GM23338 (cell line): ENCODE measurements around the gene ABHD17B. TPM values are rescaled to one million over a fixed set of nuclear protein-coding genes. Genes with fewer than 3 reads are reported as not detected.
A peak's percentile ranks its signal among the peaks of the same experiment; 100 is the strongest.
"Not testable (repeated sequence)": the region's sequence is repeated elsewhere in the genome, so short reads cannot be mapped to it uniquely, and the experiment has no call there.

ENCODE experiments used
- ATAC-seq: fragments of 200-7000 bp; cut with Tn5 transposase; 3 replicates; pipeline ENCODE4 v1.9.1; 2020
- DNase-seq: peaks from one replicate; pipeline ENCODE4 v3.0.0-alpha.2; 2015; ENCODE audit warnings: low spot score
- H2AFZ ChIP-seq: fragments of 200-600 bp; sonication (generic); 2 replicates; pipeline ENCODE4 v1.8.0; 2016; ENCODE audit warnings: antibody characterized with exemption, mild to moderate bottlenecking, moderate library complexity
- H3F3A ChIP-seq: fragments of 200-600 bp; sonication (generic); replicated peaks from 2 replicates; pipeline ENCODE4 v1.8.0; 2017; ENCODE audit warnings: antibody characterized with exemption, mixed run types, low read depth
- H3K27ac ChIP-seq: fragments of 200-600 bp; sonication (generic); 2 replicates; pipeline ENCODE4 v1.6.1; 2016; ENCODE audit warnings: low read depth
- H3K27me3 ChIP-seq: fragments of 200-600 bp; sonication (generic); 2 replicates; pipeline ENCODE4 v1.8.0; 2016; ENCODE audit warnings: mild to moderate bottlenecking, mixed run types, moderate library complexity; ENCODE audit not compliant: insufficient read depth
- H3K36me3 ChIP-seq: fragments of 200-600 bp; sonication (generic); 2 replicates; pipeline ENCODE4 v1.8.0; 2016; ENCODE audit warnings: mild to moderate bottlenecking; ENCODE audit not compliant: insufficient read depth
- H3K4me1 ChIP-seq: fragments of 200-600 bp; sonication (generic); 2 replicates; pipeline ENCODE4 v1.8.0; 2016; ENCODE audit warnings: mild to moderate bottlenecking, moderate library complexity; ENCODE audit not compliant: insufficient read depth
- H3K4me2 ChIP-seq: fragments of 200-600 bp; sonication (generic); 2 replicates; pipeline ENCODE4 v1.7.1; 2017; ENCODE audit warnings: mixed run types
- H3K4me3 ChIP-seq: fragments of 200-600 bp; sonication (generic); 2 replicates; pipeline ENCODE4 v1.6.1; 2016; ENCODE audit warnings: mixed run types
- H3K79me2 ChIP-seq: fragments of 200-600 bp; sonication (generic); replicated peaks from 2 replicates; pipeline ENCODE4 v1.8.0; 2017; ENCODE audit warnings: mild to moderate bottlenecking; ENCODE audit not compliant: insufficient read depth
- H3K9me2 ChIP-seq: fragments of 200-600 bp; sonication (generic); 2 replicates; pipeline ENCODE4 v1.8.0; 2017; ENCODE audit not compliant: insufficient read depth
- H4K20me1 ChIP-seq: fragments of 200-600 bp; sonication (generic); replicated peaks from 2 replicates; pipeline ENCODE4 v1.8.0; 2017; ENCODE audit warnings: mild to moderate bottlenecking; ENCODE audit not compliant: insufficient read depth
- H3K27ac Mint-ChIP-seq: 2 replicates; pipeline ENCODE4 v1.8.0; 2020; ENCODE audit warnings: inconsistent platforms, mild to moderate bottlenecking, moderate library complexity, mixed read lengths
- H3K27me3 Mint-ChIP-seq: 3 replicates; pipeline ENCODE4 v1.8.0; 2022; ENCODE audit warnings: low read depth, mild to moderate bottlenecking, moderate library complexity, mixed read lengths, inconsistent platforms; ENCODE audit not compliant: insufficient read depth, poor library complexity
- H3K36me3 Mint-ChIP-seq: 3 replicates; pipeline ENCODE4 v1.8.0; 2021; ENCODE audit warnings: low read depth, mild to moderate bottlenecking, inconsistent platforms, moderate library complexity, mixed read lengths
- H3K4me1 Mint-ChIP-seq: 3 replicates; pipeline ENCODE4 v1.8.0; 2020; ENCODE audit warnings: mild to moderate bottlenecking, inconsistent platforms, mixed read lengths
- H3K4me3 Mint-ChIP-seq: 3 replicates; pipeline ENCODE4 v1.8.0; 2021; ENCODE audit warnings: moderate library complexity, mild to moderate bottlenecking, inconsistent platforms, mixed read lengths
- H3K9me3 Mint-ChIP-seq: 3 replicates; pipeline ENCODE4 v1.8.0; 2020; ENCODE audit warnings: moderate library complexity, mild to moderate bottlenecking, inconsistent platforms, mixed read lengths
- CTCF ChIP-seq, 2 experiments: fragments of 200-600 bp in 1 of 2; sonication (generic) in 1 of 2; conservative IDR thresholded peaks; 2 replicates each; pipeline versions ENCODE4 v1.5.1 to v1.6.1; 2016 to 2017; ENCODE audit warnings: antibody characterized with exemption in 2 of 2, low read depth in 2 of 2, mild to moderate bottlenecking in 2 of 2, moderate library complexity in 1 of 2
- polyA plus RNA-seq: library from polyadenylated mRNA; unstranded; fragments of >200 nt; fragmentation: Nextera tagmentation; extraction: Ambion mirVana; gene quantifications from 2 replicates; pipeline ENCODE4 v1.2.1, GENCODE V29; 2016
- total RNA-seq: library from RNA; depleted of rRNA; stranded (reverse); fragments of >200 nt; shearing (Covaris generic); gene quantifications from 2 replicates; pipeline ENCODE4 v1.2.3, GENCODE V29; 2014
- TF ChIP-seq, protein P1 (sequence below): fragments of 250-450 bp; sonication (Bioruptor Pico); IDR thresholded peaks from 2 replicates; pipeline ENCODE4 v1.5.0; 2020; ENCODE audit warnings: mild to moderate bottlenecking, moderate library complexity

ABHD17B gene
- total and polyA plus RNA-seq, 2 experiments from 2014 or later, result 32.2 to 112 TPM

GRCh38 chr9:71901695-71902597 is 9.0 kb downstream of the ABHD17B start:
- Histone ChIP-seq H4K20me1 (peaks cover 58% of the 10 kb centered on the region), H3K27me3 (no peaks in the 10 kb centered on the region), H3K4me3 (peak overlapping the region; percentile 32), H3K4me1 (peaks cover 69% of the 10 kb centered on the region), H3F3A (no peaks in the 10 kb centered on the region), H3K79me2 (peaks cover 100% of the 10 kb centered on the region), H3K4me2 (peak overlapping the region; percentile 61), H2AFZ (no peak overlapping the region), H3K36me3 (peaks cover 5% of the 10 kb centered on the region; the same call in 1 of the 2 replicates), H3K9me2 (no peaks in the 10 kb centered on the region), H3K27ac (peak overlapping the region; percentile 70)
- Mint-ChIP-seq H3K36me3 (peaks cover 23% of the 10 kb centered on the region; the same call in 2 of the 3 replicates), H3K27ac (peak overlapping the region; percentile 39), H3K27me3 (no peaks in the 10 kb centered on the region), H3K4me1 (peaks cover 74% of the 10 kb centered on the region), H3K4me3 (peak overlapping the region; percentile 39), H3K9me3 (no peaks in the 10 kb centered on the region)
- peak; percentile 51 for DNase-seq
- ATAC-seq, result peak; percentile 50
- TF ChIP-seq CTCF (conservative IDR thresholded peaks at IDR 0.05; ENCODE audit: low read depth in 2 of 2), result no peak

DNA sequence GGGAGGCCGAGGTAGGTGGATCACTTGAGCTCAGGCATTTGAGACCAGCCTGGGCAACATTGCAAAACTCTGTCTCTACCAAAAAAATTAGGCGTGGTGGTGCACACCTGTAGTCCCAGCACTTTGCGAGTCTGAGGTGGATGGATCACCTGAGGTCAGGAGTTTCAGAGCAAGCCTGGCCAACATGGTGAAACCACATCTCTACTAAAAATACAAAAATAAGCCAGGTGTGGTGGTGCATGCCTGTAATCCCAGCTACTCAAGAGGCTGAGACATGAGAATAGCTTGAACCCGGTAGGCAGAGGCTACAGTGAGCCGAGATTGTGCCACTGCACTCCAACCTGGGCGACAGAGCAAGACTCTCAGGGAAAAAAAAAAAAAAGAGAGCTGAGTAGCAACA is 12.2 kb downstream of the ABHD17B start:
- H3K4me3 Mint-ChIP-seq, H2AFZ ChIP-seq, H3K9me2 ChIP-seq, H3K27ac ChIP-seq, ATAC-seq, H3K36me3 ChIP-seq, H3K9me3 Mint-ChIP-seq, DNase-seq, H3K27me3 ChIP-seq, H3K4me2 ChIP-seq, H3K27me3 Mint-ChIP-seq, H3K27ac Mint-ChIP-seq, H3F3A ChIP-seq, H3K4me3 ChIP-seq: not testable (repeated sequence)
- peaks cover 100% of the 10 kb centered on the region for H3K79me2 ChIP-seq
- H3K4me1 ChIP-seq, result peaks cover 76% of the 10 kb centered on the region
- peaks cover 73% of the 10 kb centered on the region for H3K4me1 Mint-ChIP-seq
- peaks cover 10% of the 10 kb centered on the region; the same call in 2 of the 3 replicates for H3K36me3 Mint-ChIP-seq
- H4K20me1 ChIP-seq, result peaks cover 55% of the 10 kb centered on the region

DNA sequence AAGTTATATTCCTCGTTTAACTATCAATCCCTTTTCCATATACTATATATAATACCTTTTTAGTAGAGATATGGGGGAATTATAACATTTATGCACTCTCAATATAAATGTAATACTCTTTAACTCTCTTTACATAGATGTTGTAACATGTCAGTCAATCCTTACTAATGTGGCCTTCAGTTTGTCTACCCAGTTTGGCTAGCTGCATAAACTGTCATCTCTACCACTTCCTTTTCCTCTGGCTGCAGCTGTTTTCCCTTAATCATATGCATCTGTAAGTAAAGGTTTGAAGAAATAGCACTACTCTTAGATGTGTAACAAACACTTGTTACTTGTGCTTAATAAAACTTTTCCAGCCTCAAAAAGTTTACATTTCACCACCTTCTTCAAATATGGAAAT is 13.4 kb downstream of the ABHD17B start:
- H3K4me1 Mint-ChIP-seq, result peaks cover 69% of the 10 kb centered on the region
- TF ChIP-seq, protein P1, sequence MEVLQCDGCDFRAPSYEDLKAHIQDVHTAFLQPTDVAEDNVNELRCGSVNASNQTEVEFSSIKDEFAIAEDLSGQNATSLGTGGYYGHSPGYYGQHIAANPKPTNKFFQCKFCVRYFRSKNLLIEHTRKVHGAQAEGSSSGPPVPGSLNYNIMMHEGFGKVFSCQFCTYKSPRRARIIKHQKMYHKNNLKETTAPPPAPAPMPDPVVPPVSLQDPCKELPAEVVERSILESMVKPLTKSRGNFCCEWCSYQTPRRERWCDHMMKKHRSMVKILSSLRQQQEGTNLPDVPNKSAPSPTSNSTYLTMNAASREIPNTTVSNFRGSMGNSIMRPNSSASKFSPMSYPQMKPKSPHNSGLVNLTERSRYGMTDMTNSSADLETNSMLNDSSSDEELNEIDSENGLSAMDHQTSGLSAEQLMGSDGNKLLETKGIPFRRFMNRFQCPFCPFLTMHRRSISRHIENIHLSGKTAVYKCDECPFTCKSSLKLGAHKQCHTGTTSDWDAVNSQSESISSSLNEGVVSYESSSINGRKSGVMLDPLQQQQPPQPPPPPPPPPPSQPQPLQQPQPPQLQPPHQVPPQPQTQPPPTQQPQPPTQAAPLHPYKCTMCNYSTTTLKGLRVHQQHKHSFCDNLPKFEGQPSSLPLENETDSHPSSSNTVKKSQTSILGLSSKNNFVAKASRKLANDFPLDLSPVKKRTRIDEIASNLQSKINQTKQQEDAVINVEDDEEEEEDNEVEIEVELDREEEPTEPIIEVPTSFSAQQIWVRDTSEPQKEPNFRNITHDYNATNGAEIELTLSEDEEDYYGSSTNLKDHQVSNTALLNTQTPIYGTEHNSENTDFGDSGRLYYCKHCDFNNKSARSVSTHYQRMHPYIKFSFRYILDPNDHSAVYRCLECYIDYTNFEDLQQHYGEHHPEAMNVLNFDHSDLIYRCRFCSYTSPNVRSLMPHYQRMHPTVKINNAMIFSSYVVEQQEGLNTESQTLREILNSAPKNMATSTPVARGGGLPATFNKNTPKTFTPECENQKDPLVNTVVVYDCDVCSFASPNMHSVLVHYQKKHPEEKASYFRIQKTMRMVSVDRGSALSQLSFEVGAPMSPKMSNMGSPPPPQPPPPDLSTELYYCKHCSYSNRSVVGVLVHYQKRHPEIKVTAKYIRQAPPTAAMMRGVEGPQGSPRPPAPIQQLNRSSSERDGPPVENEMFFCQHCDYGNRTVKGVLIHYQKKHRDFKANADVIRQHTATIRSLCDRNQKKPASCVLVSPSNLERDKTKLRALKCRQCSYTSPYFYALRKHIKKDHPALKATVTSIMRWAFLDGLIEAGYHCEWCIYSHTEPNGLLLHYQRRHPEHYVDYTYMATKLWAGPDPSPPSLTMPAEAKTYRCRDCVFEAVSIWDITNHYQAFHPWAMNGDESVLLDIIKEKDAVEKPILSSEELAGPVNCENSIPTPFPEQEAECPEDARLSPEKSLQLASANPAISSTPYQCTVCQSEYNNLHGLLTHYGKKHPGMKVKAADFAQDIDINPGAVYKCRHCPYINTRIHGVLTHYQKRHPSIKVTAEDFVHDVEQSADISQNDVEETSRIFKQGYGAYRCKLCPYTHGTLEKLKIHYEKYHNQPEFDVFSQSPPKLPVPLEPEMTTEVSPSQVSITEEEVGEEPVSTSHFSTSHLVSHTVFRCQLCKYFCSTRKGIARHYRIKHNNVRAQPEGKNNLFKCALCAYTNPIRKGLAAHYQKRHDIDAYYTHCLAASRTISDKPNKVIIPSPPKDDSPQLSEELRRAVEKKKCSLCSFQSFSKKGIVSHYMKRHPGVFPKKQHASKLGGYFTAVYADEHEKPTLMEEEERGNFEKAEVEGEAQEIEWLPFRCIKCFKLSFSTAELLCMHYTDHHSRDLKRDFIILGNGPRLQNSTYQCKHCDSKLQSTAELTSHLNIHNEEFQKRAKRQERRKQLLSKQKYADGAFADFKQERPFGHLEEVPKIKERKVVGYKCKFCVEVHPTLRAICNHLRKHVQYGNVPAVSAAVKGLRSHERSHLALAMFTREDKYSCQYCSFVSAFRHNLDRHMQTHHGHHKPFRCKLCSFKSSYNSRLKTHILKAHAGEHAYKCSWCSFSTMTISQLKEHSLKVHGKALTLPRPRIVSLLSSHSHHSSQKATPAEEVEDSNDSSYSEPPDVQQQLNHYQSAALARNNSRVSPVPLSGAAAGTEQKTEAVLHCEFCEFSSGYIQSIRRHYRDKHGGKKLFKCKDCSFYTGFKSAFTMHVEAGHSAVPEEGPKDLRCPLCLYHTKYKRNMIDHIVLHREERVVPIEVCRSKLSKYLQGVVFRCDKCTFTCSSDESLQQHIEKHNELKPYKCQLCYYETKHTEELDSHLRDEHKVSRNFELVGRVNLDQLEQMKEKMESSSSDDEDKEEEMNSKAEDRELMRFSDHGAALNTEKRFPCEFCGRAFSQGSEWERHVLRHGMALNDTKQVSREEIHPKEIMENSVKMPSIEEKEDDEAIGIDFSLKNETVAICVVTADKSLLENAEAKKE (CRISPR knock-in tag), result no peak

More for the DNA sequence above, 13.4 kb downstream of the ABHD17B start:
- H3K27me3 ChIP-seq, result no peaks in the 10 kb centered on the region
- no peaks in the 10 kb centered on the region for H3K36me3 ChIP-seq
- ATAC-seq (no peak), DNase-seq (no peak)
- peaks cover 68% of the 10 kb centered on the region for H3K4me1 ChIP-seq
- H3K4me3 Mint-ChIP-seq, result no peak overlapping the region
- no peak overlapping the region for H3K27ac ChIP-seq
- H3K36me3 Mint-ChIP-seq, result peaks cover 16% of the 10 kb centered on the region; the same call in 2 of the 3 replicates
- no peaks in the 10 kb centered on the region for H3K27me3 Mint-ChIP-seq
- H4K20me1 ChIP-seq, result peaks cover 57% of the 10 kb centered on the region
- H2AFZ ChIP-seq, result no peak overlapping the region
- H3K9me2 ChIP-seq, result no peaks in the 10 kb centered on the region
- peaks cover 100% of the 10 kb centered on the region for H3K79me2 ChIP-seq
- H3F3A ChIP-seq, result no peaks in the 10 kb centered on the region
- H3K27ac Mint-ChIP-seq, result no peak overlapping the region
- H3K4me3 ChIP-seq, result no peak overlapping the region
- H3K9me3 Mint-ChIP-seq, result no peaks in the 10 kb centered on the region
- 0 out of 2 replicates have a peak overlapping the region, but pooled peaks have one; percentile 34 for H3K4me2 ChIP-seq
